ENCODE data around the gene EDEM1. TPM values are rescaled to one million over a fixed set of nuclear protein-coding genes. Genes with fewer than 3 reads are reported as not detected.

The EDEM1 gene
- total RNA-seq, 1 donor from 2014 or later, result 62.7 TPM

DNA sequence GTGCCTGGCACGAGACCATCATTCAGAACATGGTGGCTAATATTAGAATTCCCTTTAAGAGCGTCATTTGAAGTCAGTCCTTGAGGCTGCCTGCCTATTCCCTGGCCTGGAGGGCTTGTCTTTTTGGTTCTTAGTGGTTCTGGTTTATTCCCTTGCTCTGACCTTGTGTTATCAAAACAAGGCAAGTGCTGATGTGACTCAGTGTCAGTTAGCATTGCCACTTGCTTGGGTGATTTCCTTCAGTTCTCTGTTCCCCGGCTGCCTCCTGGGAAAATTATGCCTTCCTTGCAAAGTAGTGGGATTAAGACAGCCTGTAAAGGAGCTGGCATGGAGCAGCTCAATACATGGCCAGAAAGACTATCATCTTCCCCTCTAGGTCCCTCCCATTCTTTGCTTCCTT lies 64.6 kb downstream of the EDEM1 start:
- H3K9me3 Mint-ChIP-seq (ENCODE audit: unreplicated experiment), result peaks cover 3% of the 10 kb centered on the region
- H3K27me3 ChIP-seq (ENCODE audit: insufficient read depth, low read length), result peaks cover 3% of the 10 kb centered on the region
- H4K20me1 ChIP-seq (ENCODE audit: insufficient read depth, low read length), result no peaks in the 10 kb centered on the region
- no peaks in the 10 kb centered on the region for H3K36me3 Mint-ChIP-seq (ENCODE audit: low read depth, unreplicated experiment)
- no peaks in the 10 kb centered on the region for H3K79me2 ChIP-seq (ENCODE audit: insufficient read depth, low read length)
- no peak overlapping the region for H3K4me3 Mint-ChIP-seq (ENCODE audit: unreplicated experiment)
- no peaks in the 10 kb centered on the region for H3K36me3 ChIP-seq (ENCODE audit: insufficient read depth, low read length)
- no peak for DNase-seq (ENCODE audit: low read depth)
- H3K27me3 Mint-ChIP-seq (ENCODE audit: low read depth, unreplicated experiment), result no peaks in the 10 kb centered on the region
- H2AFZ ChIP-seq (ENCODE audit: low read depth, low read length), result no peak overlapping the region
- H3K4me2 ChIP-seq (ENCODE audit: low read length), result no peak overlapping the region
- no peaks in the 10 kb centered on the region for H3K9me3 ChIP-seq (ENCODE audit: insufficient read depth, low read depth, low read length)
- no peaks in the 10 kb centered on the region for H3K4me1 ChIP-seq (ENCODE audit: insufficient read depth, low read length)
- no peak overlapping the region for H3K27ac Mint-ChIP-seq (ENCODE audit: unreplicated experiment)
- no peak overlapping the region for H3K4me3 ChIP-seq (ENCODE audit: insufficient read depth, low read depth, low read length)
- no peak for FAIRE-seq
- no peak for TF ChIP-seq EZH2 (IDR thresholded peaks at IDR 0.05; ENCODE audit: insufficient read depth, low read length)
- TF ChIP-seq, protein P1, sequence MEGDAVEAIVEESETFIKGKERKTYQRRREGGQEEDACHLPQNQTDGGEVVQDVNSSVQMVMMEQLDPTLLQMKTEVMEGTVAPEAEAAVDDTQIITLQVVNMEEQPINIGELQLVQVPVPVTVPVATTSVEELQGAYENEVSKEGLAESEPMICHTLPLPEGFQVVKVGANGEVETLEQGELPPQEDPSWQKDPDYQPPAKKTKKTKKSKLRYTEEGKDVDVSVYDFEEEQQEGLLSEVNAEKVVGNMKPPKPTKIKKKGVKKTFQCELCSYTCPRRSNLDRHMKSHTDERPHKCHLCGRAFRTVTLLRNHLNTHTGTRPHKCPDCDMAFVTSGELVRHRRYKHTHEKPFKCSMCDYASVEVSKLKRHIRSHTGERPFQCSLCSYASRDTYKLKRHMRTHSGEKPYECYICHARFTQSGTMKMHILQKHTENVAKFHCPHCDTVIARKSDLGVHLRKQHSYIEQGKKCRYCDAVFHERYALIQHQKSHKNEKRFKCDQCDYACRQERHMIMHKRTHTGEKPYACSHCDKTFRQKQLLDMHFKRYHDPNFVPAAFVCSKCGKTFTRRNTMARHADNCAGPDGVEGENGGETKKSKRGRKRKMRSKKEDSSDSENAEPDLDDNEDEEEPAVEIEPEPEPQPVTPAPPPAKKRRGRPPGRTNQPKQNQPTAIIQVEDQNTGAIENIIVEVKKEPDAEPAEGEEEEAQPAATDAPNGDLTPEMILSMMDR (IDR thresholded peaks at IDR 0.05; ENCODE audit: insufficient read depth, low read depth, low read length), result no peak
- H3K9ac ChIP-seq (ENCODE audit: low read length), result no peak overlapping the region
- H3K4me1 Mint-ChIP-seq (ENCODE audit: low read depth, unreplicated experiment), result no peaks in the 10 kb centered on the region
- H3K27ac ChIP-seq (ENCODE audit: low read depth, low read length), result no peak overlapping the region

DNA sequence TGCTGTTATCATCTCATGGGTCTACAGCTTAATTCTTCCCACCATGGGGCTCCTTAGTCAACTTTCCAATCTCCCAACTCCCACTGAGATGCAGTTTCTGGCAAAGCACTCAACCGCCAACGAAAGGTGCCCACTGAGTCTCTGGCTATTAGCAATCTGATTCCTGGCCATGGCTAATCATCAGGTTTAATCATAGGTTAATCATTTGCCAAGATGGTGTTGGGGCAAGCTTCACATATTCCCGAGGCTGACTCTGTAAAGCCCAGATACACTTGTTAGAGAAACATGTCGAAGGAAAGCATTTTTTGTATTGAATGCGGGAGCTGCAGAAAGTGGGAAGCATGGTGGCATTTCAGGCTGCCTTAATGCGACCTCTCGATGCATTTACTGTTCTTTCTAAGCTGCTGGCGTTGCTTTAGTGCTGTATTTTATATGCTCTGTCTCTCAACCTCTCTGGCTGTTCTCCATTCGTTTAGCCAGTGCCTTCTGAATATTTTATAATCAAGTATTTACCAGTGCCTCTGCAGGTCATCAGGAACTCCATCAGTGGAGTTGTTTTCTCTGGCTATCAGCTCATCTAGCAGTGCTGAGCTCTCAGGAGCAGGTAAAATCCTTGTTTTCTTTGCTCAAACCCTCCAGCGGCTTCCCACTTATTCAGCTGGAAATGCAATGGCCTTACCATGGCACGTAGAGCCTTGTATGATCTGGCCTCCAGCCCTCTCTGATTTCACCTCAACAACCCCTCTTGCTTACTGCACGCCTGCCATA lies 67.0 kb downstream of the EDEM1 start:
- no peak for DNase-seq (ENCODE audit: low read depth)
- H3K27me3 Mint-ChIP-seq (ENCODE audit: low read depth, unreplicated experiment), result no peaks in the 10 kb centered on the region

More for the DNA sequence above, 67.0 kb downstream of the EDEM1 start:
- Histone ChIP-seq H4K20me1 (ENCODE audit: insufficient read depth, low read length) (no peaks in the 10 kb centered on the region), H3K79me2 (ENCODE audit: insufficient read depth, low read length) (no peaks in the 10 kb centered on the region), H3K4me1 (ENCODE audit: insufficient read depth, low read length) (no peaks in the 10 kb centered on the region), H3K27me3 (ENCODE audit: insufficient read depth, low read length) (peaks cover 3% of the 10 kb centered on the region), H3K4me2 (ENCODE audit: low read length) (no peak overlapping the region), H3K9me3 (ENCODE audit: insufficient read depth, low read depth, low read length) (no peaks in the 10 kb centered on the region), H3K9ac (ENCODE audit: low read length) (no peak overlapping the region), H3K27ac (ENCODE audit: low read depth, low read length) (no peak overlapping the region), H3K4me3 (ENCODE audit: insufficient read depth, low read depth, low read length) (no peak overlapping the region), H2AFZ (ENCODE audit: low read depth, low read length) (no peak overlapping the region), H3K36me3 (ENCODE audit: insufficient read depth, low read length) (no peaks in the 10 kb centered on the region)
- H3K4me1 Mint-ChIP-seq (ENCODE audit: low read depth, unreplicated experiment), result no peaks in the 10 kb centered on the region
- no peak for FAIRE-seq
- peaks cover 3% of the 10 kb centered on the region for H3K9me3 Mint-ChIP-seq (ENCODE audit: unreplicated experiment)
- no peaks in the 10 kb centered on the region for H3K36me3 Mint-ChIP-seq (ENCODE audit: low read depth, unreplicated experiment)
- no peak overlapping the region for H3K4me3 Mint-ChIP-seq (ENCODE audit: unreplicated experiment)
- TF ChIP-seq, protein P1 (IDR thresholded peaks at IDR 0.05; ENCODE audit: insufficient read depth, low read depth, low read length), result no peak
- no peak for TF ChIP-seq EZH2 (IDR thresholded peaks at IDR 0.05; ENCODE audit: insufficient read depth, low read length)
- no peak overlapping the region for H3K27ac Mint-ChIP-seq (ENCODE audit: unreplicated experiment)
